ENCODE measurements around the gene RNF214. TPM values are rescaled to one million over a fixed set of nuclear protein-coding genes. Genes with fewer than 3 reads are reported as not detected.

Gene RNF214
- total RNA-seq, 1 donor from 2014 or later: 17.2 TPM

- intact Hi-C loops (cut with micrococcal nuclease): no loop called here
These were observed 19.6 kb upstream of the RNF214 start for GRCh38 chr11:117212697-117213355.

- intact Hi-C loops (cut with micrococcal nuclease): no loop called here
These were observed 17.9 kb upstream of the RNF214 start for GRCh38 chr11:117214404-117215110.

- intact Hi-C loops (cut with micrococcal nuclease): no loop called here
These were observed 15.1 kb upstream of the RNF214 start for GRCh38 chr11:117217141-117218084.

GRCh38 chr11:117218133-117218915 lies 14.1 kb upstream of the RNF214 start:
- intact Hi-C loops (cut with micrococcal nuclease): no loop called here

- intact Hi-C loops (cut with micrococcal nuclease): no loop called here
These were observed 13.5 kb upstream of the RNF214 start for GRCh38 chr11:117219001-117219400.

GRCh38 chr11:117219455-117219854 lies 13.0 kb upstream of the RNF214 start:
- intact Hi-C loops (cut with micrococcal nuclease): no loop called here

GRCh38 chr11:117219995-117220394 lies 12.5 kb upstream of the RNF214 start:
- intact Hi-C loops (cut with micrococcal nuclease): no loop called here

GRCh38 chr11:117220568-117220967 lies 11.9 kb upstream of the RNF214 start:
- intact Hi-C loops (cut with micrococcal nuclease): no loop called here

GRCh38 chr11:117220999-117221774 lies 11.3 kb upstream of the RNF214 start:
- intact Hi-C loops (cut with micrococcal nuclease): no loop called here

- intact Hi-C loops (cut with micrococcal nuclease): no loop called here
These were observed 10.5 kb upstream of the RNF214 start for GRCh38 chr11:117221775-117222517.

GRCh38 chr11:117222991-117223740 lies 9.3 kb upstream of the RNF214 start:
- intact Hi-C loops (cut with micrococcal nuclease): no loop called here

GRCh38 chr11:117223741-117224689 lies 8.5 kb upstream of the RNF214 start:
- intact Hi-C loops (cut with micrococcal nuclease): no loop called here

- intact Hi-C loops (cut with micrococcal nuclease): loop anchor here (1.0 to 2.0 kb wide), 9 partner anchors 44 to 493 kb away; partner anchors contain the start of genes APOA5 and PAFAH1B2
These were observed 6.8 kb upstream of the RNF214 start for GRCh38 chr11:117225553-117226170.

GRCh38 chr11:117226388-117227385 lies 5.8 kb upstream of the RNF214 start:
- intact Hi-C loops (cut with micrococcal nuclease): loop anchor here (1.0 to 2.0 kb wide), 9 partner anchors 45 to 494 kb away; partner anchors contain the start of genes APOA5 and PAFAH1B2

- intact Hi-C loops (cut with micrococcal nuclease): no loop called here
These were observed 4.4 kb upstream of the RNF214 start for GRCh38 chr11:117228091-117228490.

- intact Hi-C loops (cut with micrococcal nuclease): no loop called here
These were observed 3.1 kb upstream of the RNF214 start for GRCh38 chr11:117229411-117229810.

All from T-helper 1 cell treated with Interleukin-12 subunit alpha and Interleukin-12 subunit beta and Interleukin-4 antibody, amounts not matched to agents 30 ng/mL and 1 ng/mL, for 36 hours (primary cell).